Dermis blood vessel endothelial cell (primary cell): ENCODE data around the gene EIF3F. TPM values are rescaled to one million over a fixed set of nuclear protein-coding genes. Genes with fewer than 3 reads are reported as not detected.

Experiments used
- DNase-seq: peaks from one replicate; pipeline ENCODE4 v3.0.0; 2010
- total RNA-seq: library from RNA; depleted of rRNA; stranded (reverse); fragments of >200 nt; gene quantifications from 2 replicates; pipeline ENCODE4 v1.2.3, GENCODE V29; 2014

EIF3F gene
- total RNA-seq, 1 donor from 2014 or later = 240 TPM

DNA sequence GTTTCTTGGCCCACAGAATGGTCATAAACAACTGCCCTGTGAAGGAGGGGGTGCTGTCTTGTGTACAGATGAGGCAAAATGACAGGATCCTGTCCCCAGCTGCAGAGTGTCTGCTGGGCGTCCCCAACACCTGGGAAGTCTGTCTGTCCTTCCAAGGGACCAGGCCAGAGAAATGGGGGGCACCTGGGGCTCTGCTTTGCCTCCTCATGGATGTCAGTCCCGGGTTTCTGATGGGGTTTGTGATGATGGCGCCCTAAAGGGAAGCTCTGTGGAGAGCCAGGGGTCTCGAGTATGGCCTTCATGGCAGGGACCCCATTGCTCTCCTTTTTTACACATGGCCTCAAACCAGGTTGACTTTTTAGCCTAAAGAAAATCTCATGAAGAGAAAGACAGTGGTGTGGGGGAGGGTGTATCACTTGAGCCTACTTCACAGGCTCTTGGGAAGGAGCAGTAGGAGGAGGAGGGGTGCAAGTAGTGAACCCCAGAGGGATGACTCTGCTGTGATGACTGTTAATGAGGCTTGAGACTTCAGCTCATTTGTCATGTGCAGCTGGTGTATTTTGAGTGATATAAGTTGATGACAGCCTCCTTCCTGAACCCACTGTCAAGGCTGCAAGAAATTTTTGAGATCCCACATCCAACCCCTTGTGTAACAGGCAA lies 53.3 kb downstream of the EIF3F start:
- DNase-seq = no peak

DNA sequence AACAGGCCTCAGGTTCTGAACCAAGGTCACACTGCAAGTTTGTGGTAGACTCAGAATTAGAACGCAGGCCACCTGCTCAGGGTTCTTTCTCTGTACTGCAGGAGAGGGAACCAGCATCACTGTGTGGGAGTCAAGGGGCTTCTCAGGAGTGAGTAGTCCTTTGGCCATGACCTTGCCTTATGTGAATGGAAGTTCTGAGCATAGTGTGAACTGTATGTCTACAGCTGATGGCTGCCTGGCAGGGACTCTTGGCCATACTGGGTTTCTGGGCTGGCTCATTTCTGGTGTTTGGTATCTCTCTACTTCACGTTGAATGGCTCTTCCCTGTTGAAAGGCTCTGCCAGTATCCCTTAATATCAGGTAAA lies 53.8 kb downstream of the EIF3F start:
- DNase-seq = no peak

DNA sequence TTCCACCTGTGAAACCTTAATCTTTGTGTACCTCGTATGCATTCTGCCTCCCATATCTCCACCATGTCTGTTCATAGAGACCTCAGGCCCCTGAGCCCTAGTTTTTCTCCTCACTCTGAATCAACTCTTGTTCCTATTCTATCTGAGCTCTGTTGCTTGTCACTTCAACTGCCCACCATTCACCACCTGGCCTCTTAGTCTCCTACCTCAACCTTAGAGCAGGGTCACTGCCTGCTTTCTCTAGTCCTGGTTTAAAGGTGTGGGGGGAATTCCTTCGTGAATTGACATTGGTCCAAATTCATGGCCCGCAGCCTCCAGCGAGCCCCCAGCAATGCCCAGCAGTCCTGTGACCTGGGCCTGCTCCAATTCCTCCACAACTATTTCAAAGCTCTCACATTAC lies 54.4 kb downstream of the EIF3F start:
- DNase-seq = no peak

DNA sequence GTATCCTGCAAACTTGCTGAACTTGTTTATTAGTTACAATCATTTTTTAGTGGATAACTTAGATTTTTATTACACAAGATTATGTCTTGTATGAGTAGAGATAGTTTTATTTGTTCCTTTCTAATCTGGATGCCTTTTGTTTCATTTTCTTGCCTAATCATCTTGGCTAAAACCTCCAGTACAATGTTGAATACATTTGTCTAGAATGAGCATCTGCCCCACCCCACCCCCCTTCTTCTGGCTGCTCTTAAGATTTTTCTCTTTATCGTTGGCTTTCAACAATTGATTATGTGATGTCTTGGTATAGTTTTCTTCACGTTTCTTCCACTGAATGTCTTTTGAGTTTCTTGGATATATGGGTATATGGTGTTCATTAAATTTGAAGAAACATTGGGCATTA lies 56.6 kb downstream of the EIF3F start:
- no peak for DNase-seq

DNA sequence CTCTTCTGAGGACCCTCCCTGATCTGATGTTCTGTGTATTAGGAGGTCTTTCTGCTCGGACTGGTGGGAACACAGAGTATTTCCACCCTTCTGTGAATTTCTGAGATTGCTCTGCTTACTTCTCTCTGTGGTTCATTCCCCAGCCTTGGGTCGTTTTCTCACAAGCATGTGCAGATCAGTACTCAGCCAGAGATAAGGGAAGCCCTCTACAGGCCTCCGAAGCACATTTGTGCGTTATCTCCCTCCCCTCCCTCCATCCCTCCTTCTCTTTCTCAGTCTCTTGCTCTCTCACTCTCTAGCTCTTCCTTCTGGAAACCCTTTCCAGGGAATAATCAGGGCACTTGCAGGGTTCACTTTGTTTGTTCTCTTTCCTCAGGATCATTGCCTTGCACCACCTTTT lies 58.7 kb downstream of the EIF3F start:
- no peak for DNase-seq

DNA sequence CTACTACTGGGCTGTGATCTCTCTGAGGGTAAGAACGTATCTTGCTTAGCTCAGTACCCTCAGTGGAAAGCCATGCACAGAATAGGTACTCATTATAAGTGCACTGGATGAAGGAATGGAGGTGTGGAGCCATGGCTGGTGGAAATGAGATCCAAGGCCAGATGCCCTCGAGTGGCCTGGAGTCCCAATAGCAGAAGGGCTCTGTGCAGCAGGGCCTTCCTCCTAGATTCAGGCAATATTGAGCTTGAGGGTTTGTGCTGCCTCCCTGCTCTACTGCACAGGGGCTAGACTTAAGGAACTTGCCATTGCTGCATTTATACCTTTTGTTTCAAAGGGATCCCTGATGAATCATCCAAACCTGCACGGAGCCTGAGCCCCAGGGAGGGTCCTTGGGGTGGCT lies 60.2 kb downstream of the EIF3F start:
- no peak for DNase-seq

DNA sequence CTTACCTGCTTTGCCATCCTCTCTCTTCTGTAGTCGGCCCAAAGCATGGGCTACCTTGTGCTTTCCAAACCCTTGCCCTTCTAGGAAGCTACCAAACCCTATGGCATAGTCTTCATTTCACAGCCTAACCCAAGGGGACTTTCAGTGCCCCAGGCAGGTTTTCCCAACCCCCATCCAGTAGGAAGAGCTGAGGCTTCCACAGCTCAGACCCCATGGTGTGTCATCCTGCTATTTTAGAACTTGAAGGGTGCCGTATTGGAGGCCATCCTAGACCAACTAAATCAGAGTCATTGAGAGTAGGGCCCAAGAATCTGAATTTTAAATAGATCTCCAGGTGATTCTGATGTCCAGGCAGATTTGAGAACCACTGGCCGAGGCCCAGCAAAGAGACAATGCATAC lies 61.9 kb downstream of the EIF3F start:
- DNase-seq = no peak

Other genes with a start within 250 kb of the EIF3F start
- gene OR5P2, start 190.4 kb upstream of the EIF3F start, total RNA-seq = not detected in 2 replicates
- gene OR5P3, start 156.5 kb upstream of the EIF3F start, total RNA-seq = not detected in 2 replicates
- gene OR10A6, start 56.1 kb upstream of the EIF3F start, total RNA-seq = not detected in 2 replicates
- not detected in 2 replicates for gene OR10A3, start 45.6 kb upstream of the EIF3F start, total RNA-seq
- under 0.01 TPM in 1 of 2 replicates, not detected in the other for gene NLRP10, start 21.9 kb upstream of the EIF3F start, total RNA-seq
- gene TUB, start 93.9 kb downstream of the EIF3F start, total RNA-seq = 1.4 and 1.6 TPM in 2 replicates
- not detected in 2 replicates for gene RIC3, start 181.7 kb downstream of the EIF3F start, total RNA-seq